Limb (tissue), 2 donors: ENCODE measurements around the gene APBB1IP.
A peak's percentile ranks its signal among the peaks of the same experiment; 100 is the strongest.

Experiments used
- DNase-seq, 2 donors: peaks; one replicate each; pipeline ENCODE4 v3.0.0-alpha.2; 2016; ENCODE audit errors: extremely low spot score in 2 of 2

APBB1IP gene

DNA sequence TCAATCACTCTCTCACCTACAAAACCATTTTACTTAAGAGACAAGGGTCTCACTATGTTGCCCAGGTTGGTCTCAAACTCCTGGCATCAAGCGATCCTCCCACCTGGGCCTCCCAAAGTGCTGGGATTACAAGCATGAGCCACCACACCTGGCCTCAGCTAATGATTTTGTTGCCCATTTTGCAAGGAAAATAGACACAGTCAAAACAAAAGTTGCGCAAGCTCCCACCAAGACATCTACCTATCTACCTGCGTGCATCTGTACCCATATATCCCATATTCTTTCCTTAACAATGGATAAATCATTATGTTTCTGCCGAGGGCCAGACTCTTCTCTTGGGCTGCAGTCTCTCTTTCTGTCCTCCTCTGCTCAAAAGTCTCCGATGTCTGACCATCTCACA is 67.3 kb downstream of the APBB1IP start:
- no peak for DNase-seq

DNA sequence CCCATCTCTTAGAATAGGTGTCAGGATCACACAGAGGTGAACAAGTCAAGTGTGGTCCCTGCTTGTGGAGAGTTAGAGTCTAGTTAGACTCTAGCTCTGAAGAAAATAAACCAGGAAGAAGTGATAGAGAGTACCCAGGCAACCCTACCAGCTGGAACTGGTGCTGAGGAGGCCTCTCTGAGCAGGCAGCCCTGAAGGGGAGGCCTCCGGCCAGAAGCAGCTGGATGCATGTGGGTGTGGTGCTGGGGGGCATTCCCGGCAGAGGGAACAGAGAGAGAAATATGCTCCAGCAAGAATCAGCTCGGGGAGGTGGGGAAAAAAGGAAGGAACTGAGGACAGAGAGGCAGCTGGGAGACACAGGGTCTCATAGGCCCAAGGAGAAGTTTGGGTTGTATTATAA is 68.6 kb downstream of the APBB1IP start:
- no peak for DNase-seq

GRCh38 chr10:26507441-26507840 is 69.3 kb downstream of the APBB1IP start:
- no peak for DNase-seq

GRCh38 chr10:26508016-26508415 is 69.9 kb downstream of the APBB1IP start:
- no peak for DNase-seq

GRCh38 chr10:26509307-26509706 is 71.2 kb downstream of the APBB1IP start:
- no peak for DNase-seq

DNA sequence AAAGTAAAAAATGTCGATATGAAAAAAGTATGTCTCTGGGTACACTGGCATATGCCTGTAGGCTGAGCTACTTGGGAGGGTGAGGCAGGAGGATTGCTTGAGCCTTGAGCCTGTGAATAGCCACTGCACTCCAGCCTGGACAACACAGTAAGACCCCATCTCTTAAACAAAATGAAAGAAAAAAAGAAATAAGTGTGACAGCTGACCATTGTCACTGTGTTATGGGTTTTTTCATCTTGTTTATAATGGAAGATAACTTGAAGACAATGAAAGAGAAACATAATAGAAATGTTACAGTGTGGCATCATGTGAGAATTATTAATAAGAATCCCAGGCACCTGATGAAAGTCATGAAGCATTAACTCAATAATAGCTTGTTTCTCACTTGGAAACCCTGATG is 75.0 kb downstream of the APBB1IP start:
- no peak for DNase-seq

DNA sequence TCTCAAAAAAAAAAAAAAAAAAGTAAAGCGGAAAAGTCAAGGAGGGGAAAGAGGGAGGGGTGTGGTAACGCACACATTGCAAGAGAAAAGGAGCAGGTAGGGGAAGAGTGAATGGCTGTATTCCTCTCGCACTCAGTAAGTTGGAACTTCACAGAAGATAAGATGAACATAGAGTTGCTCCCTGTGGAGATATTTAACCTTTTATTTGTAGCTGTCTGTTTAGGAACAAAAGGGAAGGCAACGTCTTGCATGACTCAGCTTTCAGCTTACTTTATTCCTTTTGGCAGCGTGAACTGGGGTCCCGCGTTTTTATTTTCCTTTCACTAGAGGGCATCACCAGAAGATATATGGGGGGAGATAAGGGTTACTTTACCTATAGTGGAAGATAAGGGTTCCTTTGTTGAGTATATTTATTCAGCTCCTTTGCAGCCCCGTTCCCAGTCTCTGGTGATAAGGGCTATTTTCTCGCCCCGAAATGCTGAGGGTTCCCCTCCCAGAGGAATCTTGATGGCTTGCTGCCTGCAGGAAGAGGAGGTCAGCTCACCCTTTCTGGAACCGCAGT is 78.5 kb downstream of the APBB1IP start:
- DNase-seq: no peak

- DNase-seq: no peak
Observed at GRCh38 chr10:26517141-26517867, 79.2 kb downstream of the APBB1IP start.

- no peak for DNase-seq
Observed at GRCh38 chr10:26519803-26520202, 81.7 kb downstream of the APBB1IP start.

- DNase-seq: no peak
Observed at GRCh38 chr10:26520575-26520974, 82.4 kb downstream of the APBB1IP start.

DNA sequence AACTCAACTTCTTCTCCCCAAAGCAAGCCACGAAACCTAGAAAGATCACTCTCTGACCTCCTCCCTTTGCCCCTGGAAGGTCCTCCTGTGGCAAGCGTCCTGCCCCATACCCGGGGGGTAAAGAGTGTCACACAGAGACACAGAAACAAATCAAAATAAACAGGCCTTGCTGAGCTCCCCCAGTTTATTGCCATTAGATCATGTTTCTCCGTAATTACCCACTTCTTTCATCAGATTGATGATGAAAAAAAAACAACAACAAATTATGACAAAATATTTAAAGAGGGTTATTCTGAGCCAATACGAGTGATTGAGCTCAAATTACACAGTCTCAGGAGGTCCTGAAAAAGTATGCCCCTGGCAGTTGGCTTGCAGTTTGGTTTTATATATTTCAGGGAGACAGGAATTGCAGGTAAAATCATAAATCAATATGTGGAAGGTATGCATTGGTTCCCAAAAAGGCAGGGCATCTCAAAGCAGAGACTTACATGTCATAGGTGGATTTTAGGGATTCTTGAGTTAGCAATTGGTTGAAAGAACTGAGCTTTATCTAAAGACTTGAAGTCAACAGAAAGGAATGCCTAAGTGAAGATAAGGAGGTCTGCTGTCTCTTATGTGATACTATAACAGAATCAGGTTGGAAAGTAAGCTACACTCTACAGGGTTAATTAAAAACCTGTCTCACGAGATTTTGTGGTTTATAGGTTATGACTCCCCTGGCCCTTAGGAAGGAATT is 86.2 kb downstream of the APBB1IP start:
- DNase-seq: no peak

DNA sequence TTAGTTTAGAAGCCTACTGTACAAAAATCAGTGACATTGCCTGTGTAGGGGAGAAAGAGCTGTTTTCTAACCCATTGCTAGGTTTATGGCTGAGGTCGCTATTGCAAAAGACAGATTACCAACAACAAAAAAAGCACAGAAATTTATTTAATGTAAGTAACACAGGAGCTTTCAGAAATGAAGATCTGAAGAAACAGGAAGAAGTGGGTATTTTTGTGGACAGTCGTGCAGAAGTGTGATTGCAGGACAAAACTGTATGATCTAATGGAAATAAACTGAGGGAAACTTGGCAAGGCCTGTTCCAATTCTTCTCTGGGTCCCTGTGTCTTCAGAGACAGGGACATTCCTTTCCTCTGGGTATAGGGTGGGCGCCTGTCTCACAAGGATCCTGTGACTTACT is 87.4 kb downstream of the APBB1IP start:
- no peak for DNase-seq

DNA sequence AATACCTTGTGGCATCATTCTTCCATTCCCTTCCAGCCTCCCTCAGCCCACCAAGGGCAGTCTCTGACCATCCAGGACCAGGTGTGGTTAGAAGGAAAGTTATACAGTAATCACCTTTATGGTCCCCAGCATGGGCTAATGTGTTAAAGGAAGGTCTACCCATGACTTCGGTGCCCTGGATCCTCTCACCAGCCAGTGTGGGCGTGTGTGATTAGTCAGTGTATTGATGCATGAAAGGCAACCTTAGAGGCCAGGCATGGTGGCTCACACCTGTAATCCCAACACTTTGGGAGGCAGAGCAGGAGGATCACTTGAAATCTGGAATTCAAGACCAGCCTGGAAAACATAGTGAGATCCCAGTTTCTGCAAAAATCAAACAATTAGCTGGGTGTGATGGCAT is 88.9 kb downstream of the APBB1IP start:
- no peak for DNase-seq

DNA sequence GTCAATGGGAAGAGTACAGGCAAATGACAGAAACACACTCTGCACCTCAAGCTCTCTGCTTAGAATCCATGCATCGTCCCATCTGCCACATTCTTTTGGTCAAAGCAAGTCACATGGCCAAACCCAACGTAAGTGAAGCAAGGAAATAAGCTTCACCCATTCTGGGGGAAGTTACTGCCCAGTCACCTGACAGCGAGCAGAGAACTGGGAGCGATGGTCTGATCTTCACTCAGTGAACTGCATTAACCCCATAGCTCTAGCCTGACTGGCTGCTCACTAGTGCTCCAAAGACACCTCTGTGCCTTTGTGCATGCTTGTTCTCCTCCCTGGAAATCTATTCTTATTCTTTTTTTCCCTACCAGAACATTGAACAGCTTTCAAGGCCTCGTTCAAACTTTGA is 89.9 kb downstream of the APBB1IP start:
- no peak for DNase-seq

- no peak for DNase-seq
Observed at GRCh38 chr10:26528715-26529393, 90.7 kb downstream of the APBB1IP start.

DNA sequence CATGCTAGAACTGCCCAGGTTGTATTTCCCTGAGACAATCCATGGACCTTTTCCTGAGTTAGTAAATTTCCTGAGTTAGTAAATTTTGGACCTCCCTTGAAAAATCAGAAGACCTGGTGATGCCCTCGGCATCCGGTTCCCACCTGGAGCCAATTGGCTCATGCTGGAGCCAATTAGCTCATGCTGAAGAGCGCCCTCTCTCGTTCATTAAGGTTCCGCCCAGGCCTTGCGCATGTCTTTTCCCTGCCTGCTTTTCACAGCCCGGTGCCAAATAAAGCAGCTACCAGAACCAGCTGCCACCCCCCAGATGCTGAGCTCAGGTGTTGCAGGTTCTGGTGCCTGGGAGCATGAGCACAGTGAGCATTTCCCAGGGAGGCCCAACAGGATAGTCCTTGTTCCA is 96.2 kb downstream of the APBB1IP start:
- DNase-seq: no peak

GRCh38 chr10:26540601-26541000 is 102.5 kb downstream of the APBB1IP start:
- peak in 1 of 2 donors; percentile 20 for DNase-seq

GRCh38 chr10:26543567-26544306 is 105.6 kb downstream of the APBB1IP start:
- DNase-seq: no peak

- DNase-seq: no peak
Observed at GRCh38 chr10:26544932-26545331, 106.8 kb downstream of the APBB1IP start.

DNA sequence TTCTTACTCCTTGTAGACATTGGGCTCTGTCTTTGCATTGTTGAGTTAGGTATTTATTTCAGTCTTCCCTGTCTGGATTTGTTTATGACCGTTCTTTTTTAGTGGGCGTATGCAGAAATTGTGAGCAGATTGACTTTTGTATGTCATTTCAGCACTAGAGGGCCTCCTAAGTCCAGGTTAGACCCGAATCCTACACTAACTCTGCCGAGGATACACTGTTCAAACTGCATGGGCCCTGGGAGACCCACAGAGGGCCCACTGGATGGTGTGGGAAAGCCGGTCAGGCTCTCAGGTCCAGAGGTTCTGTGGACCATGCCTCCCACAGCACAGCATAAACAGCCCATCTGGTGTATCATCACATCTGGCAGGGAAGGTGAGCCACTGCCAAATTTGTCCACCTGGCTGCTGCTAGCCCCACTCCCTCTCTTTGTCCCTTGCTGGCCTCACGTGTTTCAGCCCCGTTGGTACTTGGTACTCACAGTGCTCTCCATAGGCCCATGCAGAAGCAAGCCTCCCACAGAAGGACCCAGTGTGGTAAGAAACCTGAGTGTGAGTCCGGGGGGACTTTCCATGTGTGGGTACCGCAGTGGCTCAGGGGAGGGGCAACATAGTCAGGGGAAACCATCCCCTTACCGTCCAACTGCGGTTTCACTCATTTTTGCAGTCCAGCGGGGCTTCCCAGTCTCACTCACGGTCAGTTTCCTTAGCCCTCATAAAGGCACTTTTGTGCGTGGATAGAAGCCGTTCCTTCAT is 112.8 kb downstream of the APBB1IP start:
- DNase-seq: no peak

- DNase-seq: no peak
Observed at GRCh38 chr10:26554246-26554645, 116.1 kb downstream of the APBB1IP start.
